GM12864 (cell line): ENCODE measurements around the gene LMX1B.
"Not testable (repeated sequence)": the region's sequence is repeated elsewhere in the genome, so short reads cannot be mapped to it uniquely, and the experiment has no call there.

Source experiments
- DNase-seq: peaks from one replicate; pipeline ENCODE4 v3.0.0-alpha.2; 2011; ENCODE audit warnings: low read depth
- H3K4me3 ChIP-seq: 2 replicates; pipeline ENCODE4 v1.5.1; 2011; ENCODE audit warnings: mild to moderate bottlenecking, low read depth, low read length, control low read depth
- CTCF ChIP-seq: IDR thresholded peaks from 2 replicates; pipeline ENCODE4 v1.5.1; 2011; ENCODE audit warnings: low read depth, mild to moderate bottlenecking, moderate library complexity, low read length, control low read depth, inconsistent platforms; ENCODE audit errors: missing control alignments

Gene LMX1B

GRCh38 chr9:126722922-126723806 is 109.4 kb downstream of the LMX1B start:
- H3K4me3 ChIP-seq = peak overlapping the region; percentile 79
- no peak for DNase-seq
- TF ChIP-seq CTCF = no peak

- DNase-seq = no peak
These were observed 110.1 kb downstream of the LMX1B start for GRCh38 chr9:126723807-126724172.

GRCh38 chr9:126724226-126724625 is 110.5 kb downstream of the LMX1B start:
- TF ChIP-seq CTCF = no peak
- no peak for DNase-seq
- no peak overlapping the region for H3K4me3 ChIP-seq

More at GRCh38 chr9:126723807-126724172, 110.1 kb downstream of the LMX1B start:
- no peak overlapping the region; the same call in 1 of the 2 replicates for H3K4me3 ChIP-seq
- TF ChIP-seq CTCF = no peak

- DNase-seq, H3K4me3 ChIP-seq: not testable (repeated sequence)
These were observed 111.8 kb downstream of the LMX1B start for GRCh38 chr9:126725485-126725884.

- not testable (repeated sequence) for H3K4me3 ChIP-seq, DNase-seq
These were observed 114.5 kb downstream of the LMX1B start for GRCh38 chr9:126728210-126728609.

- DNase-seq, H3K4me3 ChIP-seq: not testable (repeated sequence)
These were observed 116.9 kb downstream of the LMX1B start for GRCh38 chr9:126730592-126730991.

- no peak for TF ChIP-seq CTCF
These were observed 119.3 kb downstream of the LMX1B start for GRCh38 chr9:126733005-126733404.

GRCh38 chr9:126734877-126735276 is 121.1 kb downstream of the LMX1B start:
- H3K4me3 ChIP-seq = no peak overlapping the region
- DNase-seq = no peak
- no peak for TF ChIP-seq CTCF

More at GRCh38 chr9:126733005-126733404, 119.3 kb downstream of the LMX1B start:
- no peak overlapping the region for H3K4me3 ChIP-seq
- no peak for DNase-seq

GRCh38 chr9:126735482-126735881 is 121.8 kb downstream of the LMX1B start:
- TF ChIP-seq CTCF = no peak
- no peak for DNase-seq
- H3K4me3 ChIP-seq = no peak overlapping the region
